ENCODE data around the gene ZNF106.

Gene ZNF106

DNA sequence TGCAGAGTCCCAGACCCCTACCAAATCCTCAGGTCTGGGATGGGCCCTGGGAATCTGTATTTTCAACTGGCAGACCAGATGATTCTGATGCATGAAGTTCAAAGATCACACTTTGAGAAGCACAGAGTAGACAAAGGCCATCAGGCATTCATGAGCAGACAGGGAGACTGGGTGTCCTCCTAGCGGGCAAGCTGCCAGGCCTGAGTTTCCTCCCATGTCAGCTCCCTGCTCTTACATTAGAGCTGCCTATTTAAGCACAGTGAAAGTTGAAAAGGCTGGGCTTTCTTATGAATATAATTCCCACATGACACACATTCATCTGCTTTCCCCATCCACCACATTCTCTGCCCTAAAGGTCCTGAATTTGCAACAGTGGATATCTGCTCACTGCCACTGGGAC, 117.7 kb downstream of the ZNF106 start:
- Histone ChIP-seq H3K4me3 (ENCODE audit: low read length in 2 of 2) (no peak overlapping the region), H3K27ac (ENCODE audit: low read depth in 2 of 2, low read length in 2 of 2) (no peak overlapping the region), H3K4me1 (ENCODE audit: control insufficient read depth in 2 of 2, insufficient read depth in 2 of 2, low read length in 2 of 2) (no peaks in the 10 kb centered on the region), H3K9me3 (ENCODE audit: control insufficient read depth in 2 of 2, low read length in 2 of 2) (peaks cover 0 to 3% of the 10 kb centered on the region in 2 donors), H3K36me3 (ENCODE audit: control insufficient read depth in 2 of 2, insufficient read depth in 2 of 2, low read length in 2 of 2) (no peaks in the 10 kb centered on the region), H3K27me3 (ENCODE audit: control insufficient read depth in 2 of 2, insufficient read depth in 2 of 2, low read length in 2 of 2) (no peaks in the 10 kb centered on the region), H3K9ac (ENCODE audit: low read depth in 1 of 2, low read length in 2 of 2) (no peak overlapping the region)

DNA sequence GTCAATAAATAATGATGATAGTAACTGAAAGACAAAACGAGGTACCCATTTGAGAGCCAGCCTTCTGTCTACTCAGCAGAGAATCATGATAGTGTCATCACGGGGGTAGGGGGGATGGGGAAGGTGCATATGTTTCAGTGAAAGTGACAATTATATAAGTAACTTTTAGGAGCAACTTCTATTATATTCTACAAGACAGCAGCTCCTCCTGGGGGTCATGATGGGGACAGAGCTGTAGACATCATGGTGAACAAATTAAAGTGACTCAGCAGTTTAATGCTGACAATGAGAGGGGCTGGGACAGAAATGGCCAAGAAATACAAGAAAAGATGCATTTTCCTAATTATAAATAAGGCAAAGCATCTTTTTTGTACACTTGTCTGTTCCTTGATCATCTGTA, 119.8 kb downstream of the ZNF106 start:
- Histone ChIP-seq H3K9ac (ENCODE audit: low read depth in 1 of 2, low read length in 2 of 2) (no peak overlapping the region), H3K4me3 (ENCODE audit: low read length in 2 of 2) (no peak overlapping the region), H3K27ac (ENCODE audit: low read depth in 2 of 2, low read length in 2 of 2) (no peak overlapping the region), H3K4me1 (ENCODE audit: control insufficient read depth in 2 of 2, insufficient read depth in 2 of 2, low read length in 2 of 2) (no peaks in the 10 kb centered on the region), H3K27me3 (ENCODE audit: control insufficient read depth in 2 of 2, insufficient read depth in 2 of 2, low read length in 2 of 2) (no peaks in the 10 kb centered on the region), H3K36me3 (ENCODE audit: control insufficient read depth in 2 of 2, insufficient read depth in 2 of 2, low read length in 2 of 2) (no peaks in the 10 kb centered on the region), H3K9me3 (ENCODE audit: control insufficient read depth in 2 of 2, low read length in 2 of 2) (no peaks in the 10 kb centered on the region)

- Histone ChIP-seq H3K27ac (ENCODE audit: low read depth in 2 of 2, low read length in 2 of 2) (no peak overlapping the region), H3K36me3 (ENCODE audit: control insufficient read depth in 2 of 2, insufficient read depth in 2 of 2, low read length in 2 of 2) (no peaks in the 10 kb centered on the region)
Measured at GRCh38 chr15:42368096-42368495, 122.8 kb downstream of the ZNF106 start.

DNA sequence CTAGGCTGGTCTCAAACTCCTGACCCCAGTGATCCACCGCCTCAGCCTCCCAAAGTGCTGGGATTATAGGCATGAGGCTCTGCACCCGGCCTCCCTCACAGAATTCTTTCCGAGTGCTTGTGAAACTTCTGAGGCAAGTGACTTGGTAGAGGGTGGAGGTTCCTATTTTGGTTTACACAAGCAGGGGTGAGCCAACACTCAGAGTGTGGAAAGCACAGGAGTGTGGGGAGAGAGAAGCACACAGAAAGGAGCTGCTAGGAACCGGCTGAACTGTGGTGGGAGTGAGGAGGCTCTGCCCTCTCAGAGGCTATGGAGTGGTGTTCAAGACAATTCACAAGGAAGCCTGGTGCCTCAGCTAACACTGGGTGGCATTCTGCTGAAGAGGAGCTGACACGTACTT, 123.9 kb downstream of the ZNF106 start:
- no peaks in the 10 kb centered on the region for H3K9me3 ChIP-seq (ENCODE audit: control insufficient read depth in 2 of 2, low read length in 2 of 2)
- no peak overlapping the region for H3K9ac ChIP-seq (ENCODE audit: low read depth in 1 of 2, low read length in 2 of 2)
- H3K36me3 ChIP-seq (ENCODE audit: control insufficient read depth in 2 of 2, insufficient read depth in 2 of 2, low read length in 2 of 2), result no peaks in the 10 kb centered on the region
- H3K4me1 ChIP-seq (ENCODE audit: control insufficient read depth in 2 of 2, insufficient read depth in 2 of 2, low read length in 2 of 2), result no peaks in the 10 kb centered on the region
- no peak overlapping the region for H3K27ac ChIP-seq (ENCODE audit: low read depth in 2 of 2, low read length in 2 of 2)
- H3K27me3 ChIP-seq (ENCODE audit: control insufficient read depth in 2 of 2, insufficient read depth in 2 of 2, low read length in 2 of 2), result no peaks in the 10 kb centered on the region
- H3K4me3 ChIP-seq (ENCODE audit: low read length in 2 of 2), result no peak overlapping the region

More at GRCh38 chr15:42368096-42368495, 122.8 kb downstream of the ZNF106 start:
- Histone ChIP-seq H3K4me3 (ENCODE audit: low read length in 2 of 2) (no peak overlapping the region), H3K9ac (ENCODE audit: low read depth in 1 of 2, low read length in 2 of 2) (no peak overlapping the region), H3K4me1 (ENCODE audit: control insufficient read depth in 2 of 2, insufficient read depth in 2 of 2, low read length in 2 of 2) (no peaks in the 10 kb centered on the region), H3K9me3 (ENCODE audit: control insufficient read depth in 2 of 2, low read length in 2 of 2) (no peaks in the 10 kb centered on the region), H3K27me3 (ENCODE audit: control insufficient read depth in 2 of 2, insufficient read depth in 2 of 2, low read length in 2 of 2) (no peaks in the 10 kb centered on the region)

DNA sequence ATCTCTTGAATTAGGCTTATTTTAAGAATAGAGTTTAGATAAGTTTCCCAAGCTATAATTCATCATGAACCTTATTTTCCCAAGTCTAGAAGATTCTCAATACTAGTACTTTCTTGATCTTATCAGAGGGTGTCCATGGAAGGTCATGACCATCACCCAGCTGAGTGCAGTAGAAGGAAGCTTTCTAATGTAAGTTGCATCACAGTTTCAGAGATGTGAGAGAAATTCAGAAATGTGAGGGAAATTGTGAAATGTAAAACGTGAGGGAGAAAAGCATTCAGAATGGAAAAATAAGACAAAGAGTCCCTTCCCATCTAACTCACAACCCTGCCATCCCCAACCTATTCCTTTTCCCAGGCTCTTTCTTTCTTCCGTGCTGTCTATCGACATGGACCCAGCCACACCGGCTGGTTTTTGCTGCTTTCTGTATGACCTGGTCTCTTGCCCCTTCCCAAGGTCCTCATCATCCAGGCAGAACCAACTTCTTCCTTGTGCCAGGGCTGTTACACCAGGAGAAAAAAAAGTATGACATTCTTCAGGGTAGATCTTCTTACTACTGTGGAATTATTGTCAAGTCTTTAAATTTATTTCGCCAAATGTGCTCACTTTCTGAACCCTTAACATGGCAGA, 124.9 kb downstream of the ZNF106 start:
- no peak overlapping the region for H3K4me3 ChIP-seq (ENCODE audit: low read length in 2 of 2)
- no peaks in the 10 kb centered on the region for H3K4me1 ChIP-seq (ENCODE audit: control insufficient read depth in 2 of 2, insufficient read depth in 2 of 2, low read length in 2 of 2)
- no peaks in the 10 kb centered on the region for H3K9me3 ChIP-seq (ENCODE audit: control insufficient read depth in 2 of 2, low read length in 2 of 2)
- no peak overlapping the region for H3K9ac ChIP-seq (ENCODE audit: low read depth in 1 of 2, low read length in 2 of 2)
- no peaks in the 10 kb centered on the region for H3K36me3 ChIP-seq (ENCODE audit: control insufficient read depth in 2 of 2, insufficient read depth in 2 of 2, low read length in 2 of 2)
- H3K27ac ChIP-seq (ENCODE audit: low read depth in 2 of 2, low read length in 2 of 2), result no peak overlapping the region
- H3K27me3 ChIP-seq (ENCODE audit: control insufficient read depth in 2 of 2, insufficient read depth in 2 of 2, low read length in 2 of 2), result no peaks in the 10 kb centered on the region

DNA sequence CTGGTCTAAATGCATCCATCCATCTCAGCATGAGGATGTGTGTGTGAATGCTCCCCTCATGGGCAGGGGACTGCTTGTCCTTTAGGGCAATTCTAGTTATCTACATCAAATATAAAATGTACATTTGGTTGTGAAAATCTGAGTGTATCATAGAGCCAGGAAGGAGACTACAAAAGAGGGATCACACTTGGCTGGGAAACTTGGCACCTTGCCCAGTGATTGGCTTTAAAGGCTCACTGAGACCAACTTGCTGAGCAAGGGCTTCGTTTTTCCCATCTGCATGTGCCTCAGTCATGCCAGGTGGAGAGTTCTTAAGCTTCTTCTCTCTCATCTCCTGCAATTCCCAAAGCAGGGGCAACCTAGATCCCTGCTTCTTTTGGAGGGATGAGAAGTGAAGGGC, 126.4 kb downstream of the ZNF106 start:
- no peaks in the 10 kb centered on the region for H3K9me3 ChIP-seq (ENCODE audit: control insufficient read depth in 2 of 2, low read length in 2 of 2)
- peaks cover 0 to 3% of the 10 kb centered on the region in 2 donors for H3K36me3 ChIP-seq (ENCODE audit: control insufficient read depth in 2 of 2, insufficient read depth in 2 of 2, low read length in 2 of 2)
- H3K27me3 ChIP-seq (ENCODE audit: control insufficient read depth in 2 of 2, insufficient read depth in 2 of 2, low read length in 2 of 2), result no peaks in the 10 kb centered on the region
- no peaks in the 10 kb centered on the region for H3K4me1 ChIP-seq (ENCODE audit: control insufficient read depth in 2 of 2, insufficient read depth in 2 of 2, low read length in 2 of 2)
- H3K4me3 ChIP-seq (ENCODE audit: low read length in 2 of 2), result no peak overlapping the region
- no peak overlapping the region for H3K9ac ChIP-seq (ENCODE audit: low read depth in 1 of 2, low read length in 2 of 2)
- H3K27ac ChIP-seq (ENCODE audit: low read depth in 2 of 2, low read length in 2 of 2), result no peak overlapping the region

- no peak overlapping the region for H3K4me3 ChIP-seq (ENCODE audit: low read length in 2 of 2)
- peaks cover 0 to 3% of the 10 kb centered on the region in 2 donors for H3K36me3 ChIP-seq (ENCODE audit: control insufficient read depth in 2 of 2, insufficient read depth in 2 of 2, low read length in 2 of 2)
- no peaks in the 10 kb centered on the region for H3K4me1 ChIP-seq (ENCODE audit: control insufficient read depth in 2 of 2, insufficient read depth in 2 of 2, low read length in 2 of 2)
- H3K9ac ChIP-seq (ENCODE audit: low read depth in 1 of 2, low read length in 2 of 2), result no peak overlapping the region
- H3K27me3 ChIP-seq (ENCODE audit: control insufficient read depth in 2 of 2, insufficient read depth in 2 of 2, low read length in 2 of 2), result no peaks in the 10 kb centered on the region
- no peaks in the 10 kb centered on the region for H3K9me3 ChIP-seq (ENCODE audit: control insufficient read depth in 2 of 2, low read length in 2 of 2)
- no peak overlapping the region for H3K27ac ChIP-seq (ENCODE audit: low read depth in 2 of 2, low read length in 2 of 2)
Measured at GRCh38 chr15:42363942-42364341, 127.0 kb downstream of the ZNF106 start.

DNA sequence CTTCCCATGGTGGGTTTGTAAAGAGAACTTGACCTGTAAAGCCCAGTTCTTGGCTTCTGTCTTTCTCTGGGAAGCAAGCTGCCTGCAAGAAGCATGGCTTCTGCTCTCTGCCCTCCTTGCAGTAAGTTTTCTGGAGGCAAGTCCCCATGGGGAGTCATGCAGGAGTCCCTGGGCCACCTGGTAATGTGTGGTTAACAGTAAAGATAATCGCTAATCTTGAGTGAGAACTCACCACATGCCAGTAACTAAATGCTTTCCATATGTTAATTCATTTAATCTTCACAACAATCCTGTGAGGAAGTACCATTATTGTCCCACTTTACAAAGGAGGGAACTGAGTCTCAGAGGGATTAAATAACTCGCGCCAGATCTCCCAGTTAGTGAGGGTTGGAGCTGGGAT, 127.5 kb downstream of the ZNF106 start:
- Histone ChIP-seq H3K4me3 (ENCODE audit: low read length in 2 of 2) (no peak overlapping the region), H3K9me3 (ENCODE audit: control insufficient read depth in 2 of 2, low read length in 2 of 2) (no peaks in the 10 kb centered on the region), H3K27ac (ENCODE audit: low read depth in 2 of 2, low read length in 2 of 2) (no peak overlapping the region), H3K27me3 (ENCODE audit: control insufficient read depth in 2 of 2, insufficient read depth in 2 of 2, low read length in 2 of 2) (no peaks in the 10 kb centered on the region), H3K9ac (ENCODE audit: low read depth in 1 of 2, low read length in 2 of 2) (no peak overlapping the region), H3K36me3 (ENCODE audit: control insufficient read depth in 2 of 2, insufficient read depth in 2 of 2, low read length in 2 of 2) (peaks cover 0 to 3% of the 10 kb centered on the region in 2 donors), H3K4me1 (ENCODE audit: control insufficient read depth in 2 of 2, insufficient read depth in 2 of 2, low read length in 2 of 2) (no peaks in the 10 kb centered on the region)
